Hematopoietic multipotent progenitor cell treated with erythropoietin and hydrocortisone succinate and interleukin-3 and kit ligand, for 6 days (in vitro differentiated cells): ENCODE data around the gene RANBP1.

ENCODE experiments used
- DNase-seq: peaks from one replicate; pipeline ENCODE4 v3.0.0-alpha.2; 2015

The RANBP1 gene

GRCh38 chr22:20125201-20126174, 9.6 kb downstream of the RANBP1 start:
- DNase-seq = no peak

GRCh38 chr22:20126284-20127029, 10.6 kb downstream of the RANBP1 start:
- no peak for DNase-seq

DNA sequence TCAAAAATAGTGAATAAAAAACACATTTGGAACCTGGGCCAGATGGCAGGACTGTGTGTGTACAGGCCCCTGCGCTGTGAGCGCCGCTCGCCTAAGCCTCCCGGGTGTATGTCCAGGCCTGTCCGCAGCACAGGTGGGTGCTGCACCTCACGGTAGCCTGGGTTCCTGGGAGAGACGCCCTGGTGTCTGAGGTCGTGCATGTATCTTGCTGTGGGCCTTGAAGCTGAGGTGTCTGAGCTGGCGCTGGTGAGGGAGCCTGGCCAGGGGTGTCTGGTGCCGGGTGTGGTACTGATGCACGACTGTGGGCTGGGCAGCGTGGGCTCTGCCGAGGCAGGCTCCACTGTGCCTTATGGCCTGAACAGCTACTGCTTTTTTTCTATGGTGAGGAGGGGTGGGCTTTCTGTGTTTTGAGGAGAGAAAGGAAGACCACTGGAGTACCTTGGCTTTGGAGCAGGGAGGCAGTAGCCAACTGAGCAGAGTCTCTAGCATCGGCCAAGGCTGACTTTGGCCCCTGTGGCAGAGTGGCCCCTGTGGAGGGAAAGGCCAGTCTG, 11.5 kb downstream of the RANBP1 start:
- DNase-seq = no peak

DNA sequence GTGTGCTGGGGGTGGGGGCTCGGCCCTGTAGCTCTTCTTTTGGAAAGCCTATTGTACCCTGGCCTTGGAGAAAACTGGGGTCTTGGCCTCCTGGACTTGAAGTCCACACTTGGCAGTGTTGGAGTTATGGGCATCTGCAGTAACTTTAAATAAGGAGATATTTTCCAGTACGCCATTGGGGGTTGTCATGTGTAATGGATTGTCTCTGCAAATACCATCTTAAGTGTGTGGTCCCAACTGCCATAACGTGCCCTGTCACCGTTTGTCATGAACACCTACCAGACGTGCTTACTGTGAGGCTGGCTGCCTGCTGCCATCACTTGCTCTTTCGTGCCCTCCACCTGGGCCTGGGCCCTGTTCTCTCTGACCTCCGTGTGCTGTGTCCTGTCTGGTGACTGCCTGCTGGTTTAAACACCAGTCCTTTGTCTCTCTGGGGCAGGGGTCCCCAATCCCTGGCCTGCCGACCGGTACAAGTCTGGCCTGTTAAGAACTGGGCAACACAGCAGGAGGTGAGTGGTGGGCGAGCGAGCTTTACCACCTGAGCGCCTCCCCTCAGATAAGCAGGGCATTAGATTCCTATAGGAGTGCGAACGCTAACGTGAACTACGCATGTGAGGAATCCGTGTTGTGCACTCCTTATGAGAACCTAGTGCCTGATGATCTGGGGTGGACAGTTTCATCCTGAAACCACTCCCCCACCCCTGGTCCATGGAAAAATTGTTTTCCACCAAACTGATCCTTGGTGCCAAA, 12.1 kb downstream of the RANBP1 start:
- no peak for DNase-seq

GRCh38 chr22:20128619-20128901, 12.7 kb downstream of the RANBP1 start:
- DNase-seq = peak; percentile 16

DNA sequence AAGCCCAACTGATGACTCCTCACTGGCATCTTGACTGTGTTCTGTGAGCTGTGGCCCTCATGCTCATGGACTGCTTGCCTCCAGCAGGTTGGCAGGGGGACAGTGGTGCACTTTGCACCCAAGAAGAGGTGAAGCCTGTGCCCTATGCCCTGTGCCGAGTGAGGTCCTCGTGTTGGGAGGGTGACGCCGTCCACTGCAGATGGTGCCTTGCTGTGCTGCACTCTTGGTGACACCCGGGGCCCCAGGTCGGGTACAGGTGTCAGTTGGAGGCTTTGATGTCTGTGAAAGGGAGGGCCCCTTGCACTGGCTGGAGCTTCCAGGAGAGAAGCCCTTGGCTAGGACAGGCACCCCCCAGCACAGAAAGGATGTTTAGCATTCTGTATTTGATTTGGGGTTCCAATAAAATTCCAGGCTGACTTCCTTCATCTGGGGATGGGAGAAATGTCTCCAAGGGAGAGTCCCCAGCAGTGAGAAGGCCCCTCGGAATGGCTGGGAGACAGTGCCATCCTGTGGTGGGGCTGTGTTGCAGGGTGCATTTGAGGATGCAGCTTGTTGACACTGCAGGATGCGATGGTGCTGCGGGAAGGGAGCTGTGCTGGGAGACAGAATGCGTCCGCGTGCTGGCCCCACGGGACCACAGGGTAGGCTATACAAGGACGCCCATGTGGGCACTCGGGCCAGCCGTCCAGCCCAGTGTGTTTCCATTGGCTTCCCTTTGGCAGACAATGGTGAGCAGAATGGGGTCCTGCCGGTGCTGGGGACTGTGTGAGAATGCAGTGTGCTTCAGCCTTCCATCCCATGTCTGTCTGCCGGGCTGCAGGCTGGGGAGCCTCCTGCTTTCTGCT, 13.2 kb downstream of the RANBP1 start:
- peak; percentile 62 for DNase-seq

GRCh38 chr22:20129747-20130014, 13.8 kb downstream of the RANBP1 start:
- no peak for DNase-seq

DNA sequence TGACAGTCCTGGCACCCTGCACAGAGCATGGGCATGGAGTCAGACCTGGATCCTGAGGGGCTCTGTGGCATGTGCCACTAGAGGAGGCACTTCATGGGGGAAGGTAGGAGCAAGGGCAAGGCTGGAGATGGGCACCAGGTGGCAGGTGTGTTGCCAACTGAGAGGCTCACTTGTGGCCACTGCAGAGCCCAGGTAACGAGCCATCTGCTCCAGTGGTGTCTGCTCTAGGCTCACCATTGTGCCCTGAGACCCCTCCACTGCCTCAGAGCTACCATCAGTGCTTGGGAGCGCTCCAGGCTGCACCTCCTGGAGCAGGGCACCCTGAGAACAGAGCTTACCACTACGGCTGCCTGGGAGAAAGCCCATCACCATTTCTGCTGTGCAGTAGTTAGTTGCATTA, 14.4 kb downstream of the RANBP1 start:
- no peak for DNase-seq

GRCh38 chr22:20130731-20131596, 15.1 kb downstream of the RANBP1 start:
- peak; percentile 83 for DNase-seq

- peak; percentile 42 for DNase-seq
Observed at GRCh38 chr22:20131597-20131858, 15.6 kb downstream of the RANBP1 start, which contains the start of gene ZDHHC8. Gene ZDHHC8 (plus strand): TSS chr22:20131804. CDS start chr22:20131948, 144 bp downstream.

DNA sequence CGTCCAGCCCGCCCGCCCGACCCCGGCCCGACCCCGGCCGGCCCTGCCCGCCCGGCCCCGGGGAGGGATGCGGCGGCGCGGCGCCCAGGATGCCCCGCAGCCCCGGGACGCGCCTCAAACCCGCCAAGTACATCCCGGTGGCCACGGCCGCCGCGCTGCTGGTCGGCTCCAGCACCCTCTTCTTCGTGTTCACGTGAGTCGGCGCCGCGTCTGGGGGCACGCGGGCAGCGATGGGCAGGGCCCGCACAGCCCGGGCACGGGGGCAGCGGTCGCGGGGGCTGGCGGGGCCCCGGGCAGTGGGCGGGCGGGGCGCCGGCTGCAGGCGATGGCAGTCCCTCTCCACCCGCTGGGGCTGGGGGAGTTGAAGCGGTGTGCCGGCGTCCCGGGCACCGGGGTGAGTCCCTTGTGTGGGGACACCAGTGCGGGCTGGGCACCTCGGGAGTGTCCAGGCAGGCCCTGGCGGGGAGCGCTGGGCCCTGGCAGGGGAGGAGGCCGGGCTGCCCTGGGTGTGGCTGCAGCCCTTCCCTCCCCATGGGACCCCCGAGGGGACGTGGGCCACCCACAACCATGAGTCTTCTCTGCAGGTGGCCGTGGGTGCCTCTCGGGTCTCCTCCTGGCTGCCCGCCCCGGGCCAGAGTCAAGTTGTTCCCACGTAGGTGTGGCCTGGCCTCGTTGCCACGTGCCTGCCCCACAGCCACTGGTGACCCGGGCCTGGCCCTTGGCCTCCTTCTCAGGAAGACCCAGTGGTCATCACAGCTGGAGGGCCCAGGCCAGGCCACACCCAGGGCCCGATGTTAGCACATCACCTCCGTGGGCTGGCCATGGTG, 16.2 kb downstream of the RANBP1 start:
- no peak for DNase-seq

GRCh38 chr22:20132686-20133246, 16.9 kb downstream of the RANBP1 start:
- no peak for DNase-seq

DNA sequence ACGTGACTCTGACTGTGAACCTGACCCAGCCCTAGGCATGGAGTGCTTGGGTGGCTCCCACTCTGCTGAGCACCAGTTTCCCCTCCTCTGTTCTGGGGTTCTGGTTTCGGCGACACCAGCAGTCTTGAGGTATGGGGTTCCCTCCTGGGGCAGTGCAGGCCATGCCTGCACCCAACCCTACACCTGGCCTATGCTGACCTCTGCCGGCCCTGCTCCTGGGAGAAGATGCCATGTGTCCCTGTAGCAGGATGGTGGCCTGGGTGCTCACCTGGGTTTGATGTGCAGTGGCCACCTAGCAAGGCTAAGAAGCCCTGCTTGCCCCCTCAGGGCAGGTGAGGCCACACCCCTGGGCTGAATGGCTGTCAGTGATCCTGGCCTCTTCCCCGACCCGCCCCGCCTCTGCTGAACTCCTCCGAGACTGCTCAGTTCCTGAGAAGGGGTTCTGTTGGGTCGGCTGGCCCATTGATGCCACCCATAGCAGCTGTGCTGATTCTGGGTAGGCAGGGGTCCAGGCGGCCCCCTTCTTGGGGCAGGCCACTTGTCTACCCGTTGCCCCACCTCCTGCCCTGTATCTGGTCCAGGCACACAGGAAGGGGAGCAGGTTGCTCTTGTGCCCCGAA, 18.1 kb downstream of the RANBP1 start:
- no peak for DNase-seq

- no peak for DNase-seq
Observed at GRCh38 chr22:20135265-20135664, 19.4 kb downstream of the RANBP1 start.

DNA sequence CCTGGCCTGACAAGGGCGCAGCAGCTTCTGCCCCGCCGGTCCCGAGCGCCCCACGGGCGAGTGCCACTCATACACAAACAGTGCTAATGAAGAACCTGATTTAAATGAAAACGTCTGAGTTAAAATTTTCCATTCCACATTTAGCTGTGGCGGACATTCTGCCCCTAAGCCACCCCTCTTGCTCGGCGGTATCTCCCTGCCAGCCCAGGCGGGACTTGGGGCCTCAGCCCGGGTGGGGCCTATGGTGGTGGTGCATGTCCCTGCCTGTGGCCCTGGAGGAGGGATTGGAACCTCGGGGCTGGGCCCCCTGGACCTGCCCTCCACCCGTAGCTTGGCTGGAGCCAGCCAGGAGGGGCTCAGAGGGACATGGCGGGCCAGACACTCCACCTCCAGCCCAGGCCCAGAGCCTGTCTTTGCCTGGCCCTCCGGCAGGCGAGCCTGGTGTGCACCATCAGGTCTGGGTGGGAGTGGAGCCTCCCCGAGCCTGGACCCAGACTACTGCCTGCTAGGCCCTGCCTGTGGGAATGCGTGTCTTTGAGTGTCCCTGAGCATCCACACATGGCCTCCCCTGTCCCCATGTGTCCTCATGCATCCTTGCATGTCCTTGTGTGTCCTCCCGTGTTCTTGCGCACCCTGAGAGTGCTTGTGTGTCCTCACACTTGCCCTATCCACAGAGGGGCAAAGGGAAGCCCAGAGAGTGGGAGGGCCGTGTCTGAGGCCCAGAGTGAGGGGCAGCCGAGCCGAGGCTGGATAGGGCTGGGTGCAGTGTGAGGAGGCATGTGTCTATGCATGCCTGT, 20.1 kb downstream of the RANBP1 start:
- DNase-seq = no peak

GRCh38 chr22:20136603-20136873, 20.6 kb downstream of the RANBP1 start:
- DNase-seq = no peak

DNA sequence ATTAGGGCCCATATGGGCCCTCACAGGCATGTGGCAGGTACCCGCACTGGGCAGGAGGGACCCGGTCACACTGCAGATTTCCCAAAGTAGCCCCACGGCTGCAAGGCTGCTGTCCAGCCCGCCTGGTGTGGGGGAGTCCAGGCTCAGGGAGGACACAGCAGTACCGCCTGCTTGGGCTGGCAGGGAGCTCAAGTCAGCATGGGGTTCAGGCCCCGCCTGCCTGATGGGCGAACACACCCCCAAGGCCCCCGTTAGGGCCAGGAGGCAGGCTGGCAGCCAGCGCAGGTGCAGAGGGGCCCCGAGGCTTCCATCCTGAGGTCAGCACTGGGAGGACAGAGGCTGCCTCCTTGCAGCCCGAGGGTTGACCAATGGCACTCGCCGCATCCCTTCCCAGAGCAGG, 21.2 kb downstream of the RANBP1 start:
- DNase-seq = no peak

DNA sequence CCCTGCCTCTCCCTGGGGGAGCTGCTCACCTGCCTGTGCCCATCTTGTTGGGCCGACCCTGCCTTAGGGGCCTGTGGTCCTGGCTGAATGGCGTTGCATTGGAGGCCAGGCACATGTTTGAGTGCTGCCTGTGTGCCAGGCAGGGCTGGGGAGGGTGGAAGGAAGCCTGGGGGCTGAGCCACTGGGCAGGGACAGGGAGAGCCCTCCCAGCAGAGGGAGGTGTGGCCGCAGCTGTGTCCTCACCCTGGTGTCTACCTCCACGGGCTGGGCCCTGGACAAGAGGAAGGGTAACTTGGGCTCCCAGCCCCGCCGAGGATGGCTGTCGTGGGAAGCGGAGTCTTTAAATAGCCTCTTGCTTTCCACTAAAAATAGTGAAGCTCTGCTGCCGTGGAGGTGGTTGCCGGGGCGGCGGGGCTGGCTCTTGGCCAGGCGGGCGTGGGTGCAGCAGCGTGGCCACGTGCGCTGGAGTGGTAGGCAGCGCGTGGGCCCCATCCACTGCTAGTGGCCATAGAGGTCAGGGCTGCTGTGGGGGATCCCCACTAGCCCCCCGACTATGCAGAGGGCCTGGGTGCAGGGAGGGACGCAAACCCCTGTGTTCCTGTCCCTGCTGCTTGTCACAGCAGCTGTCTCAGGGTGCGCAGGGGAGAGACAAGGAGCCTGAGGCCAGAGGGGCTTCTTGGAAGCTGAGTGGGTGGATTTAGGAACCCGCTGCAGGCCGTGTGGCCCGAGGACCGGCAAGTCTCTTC, 21.9 kb downstream of the RANBP1 start:
- DNase-seq = no peak

DNA sequence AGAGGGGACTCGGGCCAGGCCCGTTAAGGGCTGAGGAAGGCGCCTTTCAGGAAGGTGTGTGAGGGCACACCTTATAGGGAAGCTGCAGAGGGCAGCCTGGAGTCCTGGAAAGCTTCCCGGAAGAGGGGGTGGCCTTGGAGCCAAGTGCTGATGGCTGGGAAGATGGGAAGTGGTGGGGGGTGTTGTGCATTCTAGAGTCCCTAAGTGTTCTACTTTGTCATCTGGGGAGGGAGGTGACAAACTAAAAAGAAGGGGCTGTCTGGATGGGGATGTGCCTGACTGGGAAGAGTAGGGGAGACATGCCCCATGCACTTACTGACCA, 22.5 kb downstream of the RANBP1 start:
- DNase-seq = no peak
